ENCODE measurements around the gene SUPT20HL2. TPM values are rescaled to one million over a fixed set of nuclear protein-coding genes. Genes with fewer than 3 reads are reported as not detected.

Gene SUPT20HL2
- total RNA-seq, 1 experiment from 2014 or later, result not detected

DNA sequence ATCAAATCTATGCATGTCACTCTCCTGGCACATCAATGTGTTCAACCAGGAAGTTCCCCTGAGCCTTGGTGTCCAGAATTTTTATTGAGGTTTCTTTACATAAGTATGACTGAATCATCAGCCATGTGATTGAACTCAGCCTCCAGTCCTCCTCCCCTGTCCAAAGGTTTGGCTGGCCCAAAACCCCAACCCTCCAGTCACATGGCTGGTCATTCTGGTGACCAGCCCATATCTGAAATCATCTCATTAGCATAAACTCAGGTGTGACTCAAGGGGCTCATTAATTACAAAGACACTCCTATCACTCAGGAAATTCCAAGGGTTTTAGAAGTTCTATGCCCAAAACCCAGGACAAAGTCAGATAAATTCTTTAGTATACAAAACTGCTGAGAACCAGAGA, 20.6 kb upstream of the SUPT20HL2 start:
- Histone ChIP-seq H3K4me1 (no peaks in the 10 kb centered on the region), H3K9me3 (no peaks in the 10 kb centered on the region), H3K27me3 (replicated peaks; ENCODE audit: control insufficient read depth, insufficient read depth, low read length) (no peaks in the 10 kb centered on the region), H3K4me3 (ENCODE audit: low read depth, low read length) (no peak overlapping the region), H3K36me3 (ENCODE audit: control insufficient read depth, insufficient read depth, low read length) (no peaks in the 10 kb centered on the region)
- Mint-ChIP-seq H3K27ac (ENCODE audit: unreplicated experiment) (no peak overlapping the region), H3K36me3 (ENCODE audit: insufficient read depth, unreplicated experiment) (no peaks in the 10 kb centered on the region), H3K4me1 (ENCODE audit: low read depth, unreplicated experiment) (no peaks in the 10 kb centered on the region), H3K27me3 (ENCODE audit: insufficient read depth, unreplicated experiment) (no peaks in the 10 kb centered on the region), H3K9me3 (ENCODE audit: unreplicated experiment) (no peaks in the 10 kb centered on the region), H3K4me3 (ENCODE audit: unreplicated experiment) (no peak overlapping the region)
- no peak for DNase-seq
- CTCF ChIA-PET, result no interaction called here
- no TSS peak for BruUV-seq (replicated peaks)
- intact Hi-C loops (cut with micrococcal nuclease; ENCODE audit: unreplicated experiment), result no loop called here
- TF ChIP-seq, protein P1, sequence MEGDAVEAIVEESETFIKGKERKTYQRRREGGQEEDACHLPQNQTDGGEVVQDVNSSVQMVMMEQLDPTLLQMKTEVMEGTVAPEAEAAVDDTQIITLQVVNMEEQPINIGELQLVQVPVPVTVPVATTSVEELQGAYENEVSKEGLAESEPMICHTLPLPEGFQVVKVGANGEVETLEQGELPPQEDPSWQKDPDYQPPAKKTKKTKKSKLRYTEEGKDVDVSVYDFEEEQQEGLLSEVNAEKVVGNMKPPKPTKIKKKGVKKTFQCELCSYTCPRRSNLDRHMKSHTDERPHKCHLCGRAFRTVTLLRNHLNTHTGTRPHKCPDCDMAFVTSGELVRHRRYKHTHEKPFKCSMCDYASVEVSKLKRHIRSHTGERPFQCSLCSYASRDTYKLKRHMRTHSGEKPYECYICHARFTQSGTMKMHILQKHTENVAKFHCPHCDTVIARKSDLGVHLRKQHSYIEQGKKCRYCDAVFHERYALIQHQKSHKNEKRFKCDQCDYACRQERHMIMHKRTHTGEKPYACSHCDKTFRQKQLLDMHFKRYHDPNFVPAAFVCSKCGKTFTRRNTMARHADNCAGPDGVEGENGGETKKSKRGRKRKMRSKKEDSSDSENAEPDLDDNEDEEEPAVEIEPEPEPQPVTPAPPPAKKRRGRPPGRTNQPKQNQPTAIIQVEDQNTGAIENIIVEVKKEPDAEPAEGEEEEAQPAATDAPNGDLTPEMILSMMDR (IDR thresholded peaks at IDR 0.05; ENCODE audit: insufficient read depth in 1 of 2, low read depth in 1 of 2, low read length in 1 of 2, severe bottlenecking in 1 of 2, unreplicated experiment in 1 of 2), result no peak
- POLR2A ChIA-PET, result no interaction called here

DNA sequence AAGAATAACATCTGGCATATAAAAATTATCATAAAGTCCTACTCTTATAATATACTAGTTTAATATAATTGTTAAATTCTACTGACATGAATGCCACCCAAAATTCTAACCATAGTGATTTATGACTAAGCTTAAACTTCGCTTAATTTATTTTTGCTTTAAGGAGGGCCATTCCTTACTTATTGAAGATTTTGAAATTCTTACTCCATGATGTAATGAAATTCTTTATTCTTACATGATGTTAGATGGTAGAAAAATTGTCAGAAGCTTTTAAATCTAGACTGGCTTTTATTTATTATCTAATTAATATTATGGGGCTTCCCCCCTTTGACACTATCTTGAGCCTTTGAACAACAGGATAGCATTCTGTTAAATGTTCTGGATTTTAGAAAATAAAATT, 19.5 kb upstream of the SUPT20HL2 start:
- no peak for DNase-seq
- TF ChIP-seq, protein P1 (IDR thresholded peaks at IDR 0.05; ENCODE audit: insufficient read depth in 1 of 2, low read depth in 1 of 2, low read length in 1 of 2, severe bottlenecking in 1 of 2, unreplicated experiment in 1 of 2), result no peak
- no peaks in the 10 kb centered on the region for H3K9me3 Mint-ChIP-seq (ENCODE audit: unreplicated experiment)
- Histone ChIP-seq H3K4me3 (ENCODE audit: low read depth, low read length) (no peak overlapping the region), H3K36me3 (ENCODE audit: control insufficient read depth, insufficient read depth, low read length) (no peaks in the 10 kb centered on the region), H3K9me3 (no peaks in the 10 kb centered on the region), H3K4me1 (no peaks in the 10 kb centered on the region), H3K27me3 (replicated peaks; ENCODE audit: control insufficient read depth, insufficient read depth, low read length) (no peaks in the 10 kb centered on the region)
- ChIA-PET CTCF (no interaction called here), POLR2A (no interaction called here)
- H3K27ac Mint-ChIP-seq (ENCODE audit: unreplicated experiment), result no peak overlapping the region
- no peaks in the 10 kb centered on the region for H3K36me3 Mint-ChIP-seq (ENCODE audit: insufficient read depth, unreplicated experiment)
- H3K4me1 Mint-ChIP-seq (ENCODE audit: low read depth, unreplicated experiment), result no peaks in the 10 kb centered on the region
- H3K4me3 Mint-ChIP-seq (ENCODE audit: unreplicated experiment), result no peak overlapping the region
- intact Hi-C loops (cut with micrococcal nuclease; ENCODE audit: unreplicated experiment), result no loop called here
- no TSS peak for BruUV-seq (replicated peaks)
- H3K27me3 Mint-ChIP-seq (ENCODE audit: insufficient read depth, unreplicated experiment), result no peaks in the 10 kb centered on the region

DNA sequence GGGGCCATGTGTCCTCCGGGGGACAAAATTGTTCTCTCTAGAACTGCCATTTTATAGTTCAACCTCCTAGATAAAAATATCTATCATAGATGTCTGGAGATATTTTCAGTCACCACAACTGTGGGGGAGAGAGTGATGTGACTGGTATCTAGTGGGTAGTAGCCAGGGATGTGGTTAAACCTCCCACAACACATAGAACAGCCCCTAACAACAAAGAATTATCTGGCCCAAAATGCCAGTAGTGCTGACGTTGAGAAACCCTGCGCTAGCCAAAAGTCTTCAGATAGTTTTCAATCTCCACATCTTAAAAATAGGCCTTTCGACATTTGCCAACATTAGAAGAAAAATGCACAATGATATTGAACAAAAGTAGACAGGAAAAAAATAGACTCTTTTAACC, 19.0 kb upstream of the SUPT20HL2 start:
- Mint-ChIP-seq H3K4me3 (ENCODE audit: unreplicated experiment) (no peak overlapping the region), H3K27ac (ENCODE audit: unreplicated experiment) (no peak overlapping the region), H3K9me3 (ENCODE audit: unreplicated experiment) (no peaks in the 10 kb centered on the region), H3K4me1 (ENCODE audit: low read depth, unreplicated experiment) (no peaks in the 10 kb centered on the region), H3K36me3 (ENCODE audit: insufficient read depth, unreplicated experiment) (no peaks in the 10 kb centered on the region), H3K27me3 (ENCODE audit: insufficient read depth, unreplicated experiment) (no peaks in the 10 kb centered on the region)
- no peaks in the 10 kb centered on the region for H3K4me1 ChIP-seq
- H3K36me3 ChIP-seq (ENCODE audit: control insufficient read depth, insufficient read depth, low read length), result no peaks in the 10 kb centered on the region
- no peaks in the 10 kb centered on the region for H3K27me3 ChIP-seq (replicated peaks; ENCODE audit: control insufficient read depth, insufficient read depth, low read length)
- no TSS peak for BruUV-seq (replicated peaks)
- no peaks in the 10 kb centered on the region for H3K9me3 ChIP-seq
- DNase-seq, result no peak
- ChIA-PET CTCF (no interaction called here), POLR2A (no interaction called here)
- TF ChIP-seq, protein P1 (IDR thresholded peaks at IDR 0.05; ENCODE audit: insufficient read depth in 1 of 2, low read depth in 1 of 2, low read length in 1 of 2, severe bottlenecking in 1 of 2, unreplicated experiment in 1 of 2), result no peak
- intact Hi-C loops (cut with micrococcal nuclease; ENCODE audit: unreplicated experiment), result no loop called here
- no peak overlapping the region for H3K4me3 ChIP-seq (ENCODE audit: low read depth, low read length)
